B cell (primary cell): ENCODE results near the gene RTTN.

Experiments used
- EZH2 ChIP-seq: IDR thresholded peaks from 2 replicates; pipeline ENCODE4 v1.6.1; 2012; ENCODE audit warnings: borderline replicate concordance, low read depth, mild to moderate bottlenecking, moderate library complexity, low read length; ENCODE audit not compliant: insufficient read depth, poor library complexity, severe bottlenecking
- TF ChIP-seq, protein P1 (sequence below): fragments of 200-600 bp; IDR thresholded peaks from one replicate; pipeline ENCODE4 v1.8.0; 2022; ENCODE audit warnings: antibody characterized with exemption, mild to moderate bottlenecking

DNA sequence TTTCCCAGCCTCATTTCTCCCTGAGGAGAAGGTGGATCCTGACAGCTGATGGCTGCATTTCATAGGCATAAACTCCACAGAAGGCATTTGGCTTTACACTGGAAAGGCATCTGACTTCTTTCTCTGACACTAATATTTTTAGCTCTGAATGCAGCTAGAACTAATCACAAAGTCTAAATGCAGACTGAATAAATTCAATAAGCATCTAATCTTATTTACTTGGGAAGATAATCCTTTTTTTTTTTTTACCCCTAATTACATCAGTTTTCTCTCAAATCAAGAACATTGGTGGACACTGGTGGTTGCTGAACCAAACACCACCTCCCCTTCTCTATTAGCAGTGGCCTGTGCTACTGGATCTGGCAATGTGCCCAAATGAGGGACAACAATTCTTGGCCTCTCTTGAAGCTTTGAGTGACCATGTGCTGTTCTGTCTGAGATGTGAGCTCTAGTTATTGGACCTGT lies 206.9 kb downstream of the RTTN start:
- no peak for TF ChIP-seq EZH2
- TF ChIP-seq, protein P1, sequence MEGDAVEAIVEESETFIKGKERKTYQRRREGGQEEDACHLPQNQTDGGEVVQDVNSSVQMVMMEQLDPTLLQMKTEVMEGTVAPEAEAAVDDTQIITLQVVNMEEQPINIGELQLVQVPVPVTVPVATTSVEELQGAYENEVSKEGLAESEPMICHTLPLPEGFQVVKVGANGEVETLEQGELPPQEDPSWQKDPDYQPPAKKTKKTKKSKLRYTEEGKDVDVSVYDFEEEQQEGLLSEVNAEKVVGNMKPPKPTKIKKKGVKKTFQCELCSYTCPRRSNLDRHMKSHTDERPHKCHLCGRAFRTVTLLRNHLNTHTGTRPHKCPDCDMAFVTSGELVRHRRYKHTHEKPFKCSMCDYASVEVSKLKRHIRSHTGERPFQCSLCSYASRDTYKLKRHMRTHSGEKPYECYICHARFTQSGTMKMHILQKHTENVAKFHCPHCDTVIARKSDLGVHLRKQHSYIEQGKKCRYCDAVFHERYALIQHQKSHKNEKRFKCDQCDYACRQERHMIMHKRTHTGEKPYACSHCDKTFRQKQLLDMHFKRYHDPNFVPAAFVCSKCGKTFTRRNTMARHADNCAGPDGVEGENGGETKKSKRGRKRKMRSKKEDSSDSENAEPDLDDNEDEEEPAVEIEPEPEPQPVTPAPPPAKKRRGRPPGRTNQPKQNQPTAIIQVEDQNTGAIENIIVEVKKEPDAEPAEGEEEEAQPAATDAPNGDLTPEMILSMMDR = no peak
